H1 (cell line): ENCODE results near the gene CCNI2. TPM values are rescaled to one million over a fixed set of nuclear protein-coding genes. Genes with fewer than 3 reads are reported as not detected.

Source experiments
- CTCF ChIA-PET: fragments of 300-600 bp; sonication (Branson Sonifier 250); formaldehyde crosslinking; loops from one replicate; lab custom pipeline; 2021; ENCODE audit not compliant: partially characterized antibody; lab: Charles Lee
- POLR2A ChIA-PET: fragments of 300-600 bp; sonication (Branson Sonifier 250); formaldehyde crosslinking; loops from one replicate; lab custom pipeline; 2021; ENCODE audit warnings: inconsistent platforms; ENCODE audit not compliant: partially characterized antibody; lab: Charles Lee
- DNase-seq, 2 experiments: peaks; one replicate each; pipeline versions ENCODE4 v3.0.0 to v3.0.0-alpha.2; 2010 to 2022; ENCODE audit warnings: low spot score in 2 of 2, low read depth in 1 of 2, mixed read lengths in 1 of 2
- FAIRE-seq: peaks from 2 replicates; lab custom pipeline; 2011; peaks lifted over from hg19 to GRCh38; lab: Jason Lieb, UNC
- H2AFZ ChIP-seq: 2 replicates; pipeline ENCODE4 v1.8.1; 2012; ENCODE audit warnings: low read length, inconsistent platforms
- H2AK5ac ChIP-seq: 2 replicates; pipeline ENCODE4 v1.6.1; 2013; ENCODE audit warnings: low read depth, low read length
- H2BK120ac ChIP-seq: replicated peaks from 2 replicates; pipeline ENCODE3; 2013; ENCODE audit warnings: low read depth, low read length, inconsistent platforms
- H2BK12ac ChIP-seq: 2 replicates; pipeline ENCODE4 v1.6.1; 2013; ENCODE audit warnings: low read depth, low read length
- H2BK15ac ChIP-seq: 2 replicates; pipeline ENCODE4 v1.6.1; 2013; ENCODE audit warnings: low read length
- H2BK20ac ChIP-seq: 2 replicates; pipeline ENCODE4 v1.6.1; 2013; ENCODE audit warnings: low read length
- H2BK5ac ChIP-seq: 2 replicates; pipeline ENCODE4 v1.6.1; 2013; ENCODE audit warnings: low read depth, low read length
- H3K14ac ChIP-seq: 2 replicates; pipeline ENCODE4 v1.6.1; 2013; ENCODE audit warnings: inconsistent platforms; ENCODE audit not compliant: insufficient read length
- H3K18ac ChIP-seq: 2 replicates; pipeline ENCODE4 v1.6.1; 2013; ENCODE audit warnings: low read length; ENCODE audit errors: extremely low read depth
- H3K23ac ChIP-seq: 2 replicates; pipeline ENCODE4 v1.6.1; 2013; ENCODE audit warnings: inconsistent platforms; ENCODE audit not compliant: insufficient read length
- H3K23me2 ChIP-seq: 2 replicates; pipeline ENCODE4 v1.6.1; 2013; ENCODE audit warnings: low read depth, low read length
- H3K27ac ChIP-seq: 2 replicates; pipeline ENCODE4 v1.6.1; 2011; ENCODE audit warnings: low read depth, low read length, inconsistent platforms
- H3K27me3 ChIP-seq, 4 experiments: replicated peaks in 1 of 4; 1 replicate in 1 of 4; 2 replicates in 3 of 4; pipeline versions ENCODE4 v1.6.1 to v1.8.1; 2011 to 2013; ENCODE audit warnings: low read length in 3 of 4, mild to moderate bottlenecking in 3 of 4, inconsistent platforms in 2 of 4, mixed read lengths in 2 of 4, moderate library complexity in 1 of 4; ENCODE audit not compliant: control insufficient read depth in 3 of 4, insufficient read depth in 3 of 4; ENCODE audit errors: extremely low read depth in 1 of 4
- H3K36me3 ChIP-seq, 4 experiments: 2 replicates each; pipeline versions ENCODE4 v1.6.1 to v1.8.1; 2011 to 2013; ENCODE audit warnings: mild to moderate bottlenecking in 4 of 4, low read length in 3 of 4, moderate library complexity in 2 of 4, control low read depth in 1 of 4, inconsistent platforms in 1 of 4; ENCODE audit not compliant: insufficient read depth in 4 of 4, control insufficient read depth in 2 of 4
- H3K4ac ChIP-seq: replicated peaks from 2 replicates; pipeline ENCODE3; 2013; ENCODE audit warnings: low read length, low read depth, mixed read lengths, inconsistent platforms; ENCODE audit not compliant: insufficient read length
- H3K4me1 ChIP-seq, 4 experiments: replicated peaks in 1 of 4; 1 replicate in 1 of 4; 2 replicates in 3 of 4; pipeline versions ENCODE4 v1.6.1 to v1.8.1; 2011 to 2013; ENCODE audit warnings: low read length in 3 of 4, inconsistent platforms in 2 of 4, mixed read lengths in 1 of 4; ENCODE audit not compliant: insufficient read depth in 4 of 4, control insufficient read depth in 3 of 4
- H3K4me2 ChIP-seq, 2 experiments: 2 replicates each; pipeline versions ENCODE4 v1.6.1 to v1.8.1; 2011 to 2013; ENCODE audit warnings: low read depth in 2 of 2, low read length in 2 of 2, control low read depth in 1 of 2, inconsistent platforms in 1 of 2, mild to moderate bottlenecking in 1 of 2; ENCODE audit not compliant: insufficient read depth in 1 of 2
- H3K4me3 ChIP-seq, 4 experiments: fragments of 200-600, 300-600 bp in 1 of 4; sonication (generic), shearing (Covaris generic), sonication (Bioruptor Twin) in 1 of 4; 2 replicates each; pipeline versions ENCODE4 v1.5.1 to v1.8.1; 2011 to 2016; ENCODE audit warnings: low read length in 4 of 4, low read depth in 3 of 4, control low read depth in 2 of 4, inconsistent platforms in 2 of 4, mild to moderate bottlenecking in 2 of 4, mixed read lengths in 1 of 4, moderate library complexity in 1 of 4; ENCODE audit not compliant: insufficient read depth in 2 of 4; ENCODE audit errors: extremely low read depth in 1 of 4
- H3K56ac ChIP-seq: replicated peaks from 2 replicates; pipeline ENCODE3; 2013; ENCODE audit warnings: low read depth, mild to moderate bottlenecking, mixed read lengths, low read length, inconsistent platforms; ENCODE audit not compliant: insufficient read length
- H3K79me1 ChIP-seq: 2 replicates; pipeline ENCODE4 v1.6.1; 2013; ENCODE audit warnings: low read depth, low read length, control low read depth
- H3K79me2 ChIP-seq, 2 experiments: 2 replicates each; pipeline versions ENCODE4 v1.6.1 to v1.8.1; 2012 to 2013; ENCODE audit warnings: low read length in 2 of 2, mild to moderate bottlenecking in 2 of 2, inconsistent platforms in 1 of 2; ENCODE audit not compliant: insufficient read depth in 2 of 2, control insufficient read depth in 1 of 2
- H3K9ac ChIP-seq, 4 experiments: replicated peaks in 1 of 4; 1 replicate in 1 of 4; 2 replicates in 3 of 4; pipeline versions ENCODE4 v1.6.1 to v1.8.1; 2011 to 2013; ENCODE audit warnings: low read depth in 3 of 4, low read length in 3 of 4, control low read depth in 2 of 4, mild to moderate bottlenecking in 2 of 4, moderate library complexity in 2 of 4, inconsistent platforms in 1 of 4; ENCODE audit errors: extremely low read depth in 1 of 4
- H3K9me3 ChIP-seq, 2 experiments: 2 replicates each; pipeline versions ENCODE4 v1.6.1 to v1.8.1; 2012 to 2013; ENCODE audit warnings: mild to moderate bottlenecking in 2 of 2, moderate library complexity in 2 of 2, control low read depth in 1 of 2, inconsistent platforms in 1 of 2, low read depth in 1 of 2, low read length in 1 of 2, mixed read lengths in 1 of 2; ENCODE audit not compliant: insufficient read depth in 2 of 2
- H4K20me1 ChIP-seq, 2 experiments: replicated peaks in 1 of 2; 2 replicates each; pipeline versions ENCODE3 to v1.8.1; 2011 to 2013; ENCODE audit warnings: inconsistent platforms in 2 of 2, low read length in 2 of 2, mild to moderate bottlenecking in 1 of 2; ENCODE audit not compliant: insufficient read depth in 2 of 2, control insufficient read depth in 1 of 2
- H4K5ac ChIP-seq: 2 replicates; pipeline ENCODE4 v1.6.1; 2013; ENCODE audit warnings: low read length, low read depth, mixed read lengths, inconsistent platforms; ENCODE audit not compliant: insufficient read length
- H4K8ac ChIP-seq: 2 replicates; pipeline ENCODE4 v1.8.0; 2013; ENCODE audit warnings: mild to moderate bottlenecking, moderate library complexity, low read length, inconsistent platforms; ENCODE audit not compliant: insufficient read depth; ENCODE audit errors: extremely low read depth
- H4K91ac ChIP-seq: replicated peaks from 2 replicates; pipeline ENCODE3; 2013; ENCODE audit warnings: low read length, mixed read lengths, inconsistent platforms; ENCODE audit not compliant: insufficient read length
- CHD1 ChIP-seq: IDR thresholded peaks from 2 replicates; pipeline ENCODE4 v1.6.1; 2012; ENCODE audit warnings: low read depth, low read length, improper control_type of control experiment
- EGR1 ChIP-seq: IDR thresholded peaks from 2 replicates; pipeline ENCODE4 v1.6.1; 2011; ENCODE audit warnings: low read depth, low read length, borderline replicate concordance
- POU5F1 ChIP-seq: IDR thresholded peaks from 2 replicates; pipeline ENCODE4 v1.6.1; 2011; ENCODE audit warnings: low read depth, mild to moderate bottlenecking, low read length, moderate library complexity
- RAD21 ChIP-seq, 2 experiments: IDR thresholded peaks in 1 of 2; conservative IDR thresholded peaks in 1 of 2; 2 replicates each; pipeline ENCODE4 v1.6.1; 2011; ENCODE audit warnings: low read depth in 2 of 2, low read length in 2 of 2, improper control_type of control experiment in 1 of 2, inconsistent platforms in 1 of 2, mild to moderate bottlenecking in 1 of 2, moderate library complexity in 1 of 2
- RBBP5 ChIP-seq: IDR thresholded peaks from 2 replicates; pipeline ENCODE4 v1.7.1; 2012; ENCODE audit warnings: low read depth, mild to moderate bottlenecking, inconsistent platforms, low read length, moderate library complexity, borderline replicate concordance
- SIX5 ChIP-seq: IDR thresholded peaks from 2 replicates; pipeline ENCODE4 v1.6.1; 2011; ENCODE audit warnings: mild to moderate bottlenecking, low read depth, low read length
- SP2 ChIP-seq: IDR thresholded peaks from 2 replicates; pipeline ENCODE4 v1.6.1; 2012; ENCODE audit warnings: mild to moderate bottlenecking, low read length, inconsistent platforms
- WGBS, 2 experiments: shearing (Covaris generic) in 1 of 2; methylation state at CpG; one replicate each; pipeline versions ENCODE4 v1.1.6 to v1.1.7; 2013 to 2015; ENCODE audit warnings: low lambda C conversion rate in 2 of 2, mixed read lengths in 2 of 2, inconsistent platforms in 1 of 2, low coverage in 1 of 2, missing lambda C conversion rate in 1 of 2; ENCODE audit not compliant: insufficient replicate concordance in 2 of 2, insufficient coverage in 1 of 2, insufficient read length in 1 of 2; ENCODE audit errors: extremely low coverage in 1 of 2, missing lambda C conversion rate in 1 of 2; 5-methylcytosine and 5-hydroxymethylcytosine counted together
- polyA plus RNA-seq, 7 experiments: library from polyadenylated mRNA; depleted of rRNA in 3 of 7; stranded (reverse) in 5 of 7; unstranded in 2 of 7; fragments of >200 nt in 5 of 7; fragments of 200-250 nt in 2 of 7; gene quantifications; 1 replicate in 5 of 7; 2 replicates in 1 of 7; 4 replicates in 1 of 7; pipeline versions ENCODE4 v1.2.1 to v1.2.3, GENCODE V29; 2011 to 2013; ENCODE audit warnings: missing spikeins in 2 of 7, mixed read lengths in 2 of 7
- total RNA-seq: library from RNA; stranded (reverse); fragmentation: NEBNext Ultra II Directional; extraction: Animal tissue kit (Norgen Biotek cat#: 25700); gene quantifications from 2 replicates; pipeline ENCODE4 v1.2.1, GENCODE V29; 2021
- TF ChIP-seq, protein P1 (sequence below): IDR thresholded peaks from 2 replicates; pipeline ENCODE4 v1.6.1; 2012; ENCODE audit warnings: inconsistent platforms

CCNI2 gene
- total and polyA plus RNA-seq, 2 of the 8 experiments (the other 6 are each of a cell fraction or from before 2014, with no cell fraction given) = 1.3 to 1.4 TPM

DNA sequence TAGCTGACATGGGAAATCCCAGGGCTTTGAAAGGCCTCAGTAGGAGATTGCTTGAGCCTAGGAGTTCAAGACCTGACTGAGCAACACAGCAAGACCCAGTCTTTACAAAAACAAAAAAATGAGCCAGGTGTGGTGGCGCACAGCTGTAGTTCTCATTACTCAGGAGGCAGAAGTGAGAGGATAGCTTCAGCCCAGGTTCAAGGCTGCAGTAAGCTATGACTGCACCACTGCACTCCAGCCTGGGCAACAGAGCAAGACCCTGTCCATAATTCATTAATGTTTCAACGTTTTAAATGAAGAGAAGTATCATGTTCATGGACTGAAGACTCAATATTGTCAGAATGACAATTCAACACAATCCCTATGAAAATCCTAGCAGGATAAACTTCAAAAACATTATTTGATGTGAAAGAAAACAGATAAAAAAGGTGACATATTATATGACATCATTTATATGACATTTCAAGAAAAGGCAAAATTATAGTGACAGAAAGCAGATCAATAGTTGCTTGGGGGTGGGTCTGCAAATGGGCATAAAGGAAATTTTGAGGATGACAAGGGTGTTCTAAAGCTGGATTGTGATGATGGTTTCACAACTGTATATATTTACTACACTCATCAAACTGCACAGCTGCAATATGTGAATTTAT lies 13.6 kb upstream of the CCNI2 start:
- Histone ChIP-seq H3K79me1 (no peaks in the 10 kb centered on the region; the same call in 1 of the 2 replicates), H2BK12ac (no peak overlapping the region), H2BK5ac (no peak overlapping the region), H3K14ac (no peak overlapping the region), H3K23ac (no peak overlapping the region), H3K4me3 (no peak overlapping the region), H3K36me3 (no peaks in the 10 kb centered on the region; a peak in 1 of 8 replicates), H3K4me1 (peaks cover 0 to 4% (median under 1%) of the 10 kb centered on the region in 4 experiments; a peak in 2 of 7 replicates), H3K9me3 (no peaks in the 10 kb centered on the region), H3K4me2 (no peak overlapping the region), H4K8ac (no peak overlapping the region), H3K23me2 (peaks cover 3% of the 10 kb centered on the region; the same call in 1 of the 2 replicates), H3K27ac (no peak overlapping the region), H3K18ac (no peak overlapping the region), H2BK120ac (no peak overlapping the region), H4K5ac (no peak overlapping the region), H2BK15ac (no peak overlapping the region), H3K9ac (no peak overlapping the region), H2AK5ac (no peak overlapping the region), H3K79me2 (no peaks in the 10 kb centered on the region), H3K56ac (no peak overlapping the region), H4K91ac (no peak overlapping the region), H2AFZ (no peak overlapping the region), H3K27me3 (peaks cover 0 to 5% (median 0%) of the 10 kb centered on the region in 4 experiments; a peak in 1 of 7 replicates), H3K4ac (no peak overlapping the region)
- 75% methylated on average over 2 of the region's 2 CpGs; no CpG with 5 or more reads in 1 of the 2 experiments for WGBS, 2 experiments
- no peak for DNase-seq
- ChIA-PET CTCF (interaction anchor here (0.8 to 1.5 kb wide), 3 partner anchors 13 to 206 kb away, joined by 3 to 6 read pairs (median 3); partner anchors contain the start of gene CCNI2), POLR2A (no interaction called here)
- no peak for FAIRE-seq
- no peak for TF ChIP-seq RBBP5
- TF ChIP-seq, protein P1, sequence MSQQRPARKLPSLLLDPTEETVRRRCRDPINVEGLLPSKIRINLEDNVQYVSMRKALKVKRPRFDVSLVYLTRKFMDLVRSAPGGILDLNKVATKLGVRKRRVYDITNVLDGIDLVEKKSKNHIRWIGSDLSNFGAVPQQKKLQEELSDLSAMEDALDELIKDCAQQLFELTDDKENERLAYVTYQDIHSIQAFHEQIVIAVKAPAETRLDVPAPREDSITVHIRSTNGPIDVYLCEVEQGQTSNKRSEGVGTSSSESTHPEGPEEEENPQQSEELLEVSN = no peak
- no peak for TF ChIP-seq EGR1
- no peak for TF ChIP-seq CHD1
- TF ChIP-seq RAD21 (IDR thresholded peaks at IDR 0.05 in 1 of 2, conservative IDR thresholded peaks at IDR 0.05 in 1 of 2; ENCODE audit: low read depth in 2 of 2, low read length in 2 of 2) = no peak
- no peak for TF ChIP-seq SP2
- no peak for TF ChIP-seq SIX5
- TF ChIP-seq POU5F1 = no peak
- TF ChIP-seq, all 59 proteins: peak for 0
- H2BK20ac ChIP-seq = no peak overlapping the region
- no peaks in the 10 kb centered on the region for H4K20me1 ChIP-seq
